Measurements from ENCODE around the gene GSTA4.
"Not testable (repeated sequence)": the region's sequence is repeated elsewhere in the genome, so short reads cannot be mapped to it uniquely, and the experiment has no call there.

DNA sequence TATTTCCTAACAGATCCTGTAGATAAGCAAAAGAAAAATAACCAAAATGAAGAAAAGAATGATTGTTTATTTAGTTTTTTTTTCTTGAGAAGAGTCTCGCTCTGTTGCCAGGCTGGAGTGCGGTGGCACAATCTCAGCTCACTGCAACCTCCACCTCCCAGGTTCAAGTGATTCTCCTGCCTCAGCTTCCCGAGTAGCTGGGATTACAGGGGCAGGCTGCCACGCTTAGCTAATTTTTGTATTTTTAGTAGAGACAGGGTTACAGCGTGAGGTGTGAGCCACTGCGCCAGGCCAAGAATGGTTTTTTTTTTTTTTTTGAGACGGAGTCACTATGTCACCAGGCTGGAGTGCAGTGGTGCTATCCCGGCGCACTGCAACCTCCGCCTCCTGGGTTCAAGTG is 52.3 kb downstream of the GSTA4 start:
- TF ChIP-seq EZH2 (IDR thresholded peaks at IDR 0.05; ENCODE audit: borderline replicate concordance, low read length): not testable (repeated sequence)
- TF ChIP-seq, protein P1, sequence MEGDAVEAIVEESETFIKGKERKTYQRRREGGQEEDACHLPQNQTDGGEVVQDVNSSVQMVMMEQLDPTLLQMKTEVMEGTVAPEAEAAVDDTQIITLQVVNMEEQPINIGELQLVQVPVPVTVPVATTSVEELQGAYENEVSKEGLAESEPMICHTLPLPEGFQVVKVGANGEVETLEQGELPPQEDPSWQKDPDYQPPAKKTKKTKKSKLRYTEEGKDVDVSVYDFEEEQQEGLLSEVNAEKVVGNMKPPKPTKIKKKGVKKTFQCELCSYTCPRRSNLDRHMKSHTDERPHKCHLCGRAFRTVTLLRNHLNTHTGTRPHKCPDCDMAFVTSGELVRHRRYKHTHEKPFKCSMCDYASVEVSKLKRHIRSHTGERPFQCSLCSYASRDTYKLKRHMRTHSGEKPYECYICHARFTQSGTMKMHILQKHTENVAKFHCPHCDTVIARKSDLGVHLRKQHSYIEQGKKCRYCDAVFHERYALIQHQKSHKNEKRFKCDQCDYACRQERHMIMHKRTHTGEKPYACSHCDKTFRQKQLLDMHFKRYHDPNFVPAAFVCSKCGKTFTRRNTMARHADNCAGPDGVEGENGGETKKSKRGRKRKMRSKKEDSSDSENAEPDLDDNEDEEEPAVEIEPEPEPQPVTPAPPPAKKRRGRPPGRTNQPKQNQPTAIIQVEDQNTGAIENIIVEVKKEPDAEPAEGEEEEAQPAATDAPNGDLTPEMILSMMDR (conservative IDR thresholded peaks at IDR 0.05 in 1 of 2, IDR thresholded peaks at IDR 0.05 in 1 of 2; ENCODE audit: extremely low read depth in 1 of 2, insufficient read depth in 1 of 2, low read depth in 1 of 2, low read length in 2 of 2): not testable (repeated sequence)
